Chondrocyte (in vitro differentiated cells): ENCODE data around the gene THAP7. TPM values are rescaled to one million over a fixed set of nuclear protein-coding genes. Genes with fewer than 3 reads are reported as not detected.
A peak's percentile ranks its signal among the peaks of the same experiment; 100 is the strongest.

Experiments used
- DNase-seq: peaks from one replicate; pipeline ENCODE4 v3.0.0; 2021; ENCODE audit warnings: mixed read lengths, low spot score
- H3K27ac Mint-ChIP-seq: one replicate; pipeline ENCODE4 v1.8.0; 2021; ENCODE audit warnings: mild to moderate bottlenecking, moderate library complexity, mixed read lengths; ENCODE audit not compliant: unreplicated experiment
- H3K27me3 Mint-ChIP-seq: 2 replicates; pipeline ENCODE4 v1.8.0; 2021; ENCODE audit warnings: low read depth, mixed read lengths
- H3K36me3 Mint-ChIP-seq: 2 replicates; pipeline ENCODE4 v1.8.0; 2021; ENCODE audit warnings: low read depth, mixed read lengths
- H3K4me1 Mint-ChIP-seq: 2 replicates; pipeline ENCODE4 v1.8.0; 2021; ENCODE audit warnings: low read depth, mild to moderate bottlenecking, mixed read lengths
- H3K4me3 Mint-ChIP-seq: one replicate; pipeline ENCODE4 v1.8.0; 2021; ENCODE audit warnings: mild to moderate bottlenecking, moderate library complexity, mixed read lengths; ENCODE audit not compliant: unreplicated experiment
- H3K9me3 Mint-ChIP-seq: 2 replicates; pipeline ENCODE4 v1.8.0; 2021; ENCODE audit warnings: low read depth, mixed read lengths
- CTCF ChIP-seq: fragments of 200-600 bp; sonication (generic); IDR thresholded peaks from 2 replicates; pipeline ENCODE4 v1.5.0; 2021; ENCODE audit warnings: antibody characterized with exemption, mild to moderate bottlenecking, moderate library complexity
- total RNA-seq: library from RNA; stranded (reverse); gene quantifications from 3 replicates; pipeline ENCODE4 v1.2.1, GENCODE V29; 2021

THAP7 gene
- total RNA-seq, 1 donor from 2014 or later = 15.7 TPM

- no peak for DNase-seq
Measured at GRCh38 chr22:20957102-20957682, 44.7 kb downstream of the THAP7 start.

GRCh38 chr22:20956258-20957101, 45.4 kb downstream of the THAP7 start:
- peaks cover 10% of the 10 kb centered on the region for H3K36me3 Mint-ChIP-seq
- TF ChIP-seq CTCF = no peak
- peaks cover 14% of the 10 kb centered on the region for H3K4me1 Mint-ChIP-seq
- no peak overlapping the region for H3K27ac Mint-ChIP-seq
- no peaks in the 10 kb centered on the region for H3K9me3 Mint-ChIP-seq
- DNase-seq = no peak
- H3K4me3 Mint-ChIP-seq = peak overlapping the region; percentile 57
- no peaks in the 10 kb centered on the region for H3K27me3 Mint-ChIP-seq

More at GRCh38 chr22:20957102-20957682, 44.7 kb downstream of the THAP7 start:
- peaks cover 16% of the 10 kb centered on the region for H3K4me1 Mint-ChIP-seq
- no peaks in the 10 kb centered on the region for H3K27me3 Mint-ChIP-seq
- peaks cover 7% of the 10 kb centered on the region for H3K36me3 Mint-ChIP-seq
- TF ChIP-seq CTCF = no peak
- peak overlapping the region; percentile 64 for H3K4me3 Mint-ChIP-seq
- H3K27ac Mint-ChIP-seq = no peak overlapping the region
- no peaks in the 10 kb centered on the region for H3K9me3 Mint-ChIP-seq

GRCh38 chr22:20955548-20955947, 46.4 kb downstream of the THAP7 start:
- DNase-seq = no peak
- Mint-ChIP-seq H3K27me3 (no peaks in the 10 kb centered on the region), H3K9me3 (no peaks in the 10 kb centered on the region), H3K36me3 (peaks cover 10% of the 10 kb centered on the region), H3K4me3 (no peak overlapping the region), H3K27ac (no peak overlapping the region), H3K4me1 (peaks cover 14% of the 10 kb centered on the region)
- TF ChIP-seq CTCF = no peak

- H3K36me3 Mint-ChIP-seq = peaks cover 13% of the 10 kb centered on the region
- DNase-seq = no peak
- TF ChIP-seq CTCF = no peak
- H3K27ac Mint-ChIP-seq = no peak overlapping the region
- H3K9me3 Mint-ChIP-seq = no peaks in the 10 kb centered on the region
- peaks cover 14% of the 10 kb centered on the region for H3K4me1 Mint-ChIP-seq
- H3K27me3 Mint-ChIP-seq = no peaks in the 10 kb centered on the region
- H3K4me3 Mint-ChIP-seq = no peak overlapping the region
Measured at GRCh38 chr22:20953668-20954500, 48.0 kb downstream of the THAP7 start.

- DNase-seq = no peak
- no peak for TF ChIP-seq CTCF
- Mint-ChIP-seq H3K9me3 (no peaks in the 10 kb centered on the region), H3K27me3 (no peaks in the 10 kb centered on the region), H3K4me3 (no peak overlapping the region), H3K4me1 (peaks cover 14% of the 10 kb centered on the region), H3K27ac (no peak overlapping the region), H3K36me3 (peaks cover 13% of the 10 kb centered on the region)
Measured at GRCh38 chr22:20953342-20953608, 48.6 kb downstream of the THAP7 start.
